ENCODE data around the gene GLIS2. TPM values are rescaled to one million over a fixed set of nuclear protein-coding genes. Genes with fewer than 3 reads are reported as not detected.
"Not testable (repeated sequence)": the region's sequence is repeated elsewhere in the genome, so short reads cannot be mapped to it uniquely, and the experiment has no call there.

Gene GLIS2
- total and polyA plus RNA-seq, 10 donors, result 0.89 to 8.4 (median 3.3) TPM

GRCh38 chr16:4340443-4340842 lies 24.6 kb downstream of the GLIS2 start:
- TF ChIP-seq POLR2AphosphoS5 (IDR thresholded peaks at IDR 0.05) (no peak), POLR2A (IDR thresholded peaks at IDR 0.05) (no peak), CTCF (IDR thresholded peaks at IDR 0.05 in 8 of 11, conservative IDR thresholded peaks at IDR 0.05 in 3 of 11) (no peak)
- Histone ChIP-seq H3K4me3 (no peak overlapping the region), H3K4me1 (peaks cover 0 to 38% (median 20%) of the 10 kb centered on the region in 6 donors), H3K27ac (no peak overlapping the region), H3K36me3 (peaks cover 0 to 79% (median 34%) of the 10 kb centered on the region in 6 donors), H3K9me3 (no peaks in the 10 kb centered on the region), H3K27me3 (replicated peaks in 1 of 7) (no peaks in the 10 kb centered on the region)
- 81 to 92% (median 88%) methylated on average over 6 of the region's 6 CpGs for WGBS, 5 donors
- no peak for DNase-seq
- intact Hi-C loops (cut with DNase I; ENCODE audit: low total_unique reads), result no loop called here

GRCh38 chr16:4341250-4341649 lies 25.4 kb downstream of the GLIS2 start:
- intact Hi-C loops (cut with DNase I; ENCODE audit: low total_unique reads), result no loop called here
- no peaks in the 10 kb centered on the region for H3K27me3 ChIP-seq (replicated peaks in 1 of 7)
- DNase-seq, result no peak
- no peak for TF ChIP-seq CTCF (IDR thresholded peaks at IDR 0.05 in 8 of 11, conservative IDR thresholded peaks at IDR 0.05 in 3 of 11)
- TF ChIP-seq POLR2A (IDR thresholded peaks at IDR 0.05), result no peak
- TF ChIP-seq POLR2AphosphoS5 (IDR thresholded peaks at IDR 0.05), result peak in 1 of 3 donors; percentile 33
- peaks cover 0 to 46% (median 24%) of the 10 kb centered on the region in 6 donors for H3K4me1 ChIP-seq
- H3K27ac ChIP-seq, result no peak overlapping the region
- 83 to 100% (median 95%) methylated on average over 4 to 13 of the region's 13 CpGs for WGBS, 5 donors
- H3K36me3 ChIP-seq, result peaks cover 0 to 72% (median 34%) of the 10 kb centered on the region in 6 donors
- no peaks in the 10 kb centered on the region for H3K9me3 ChIP-seq
- no peak overlapping the region for H3K4me3 ChIP-seq

GRCh38 chr16:4342866-4343744 lies 27.2 kb downstream of the GLIS2 start:
- H3K4me1 ChIP-seq, result peaks cover 0 to 65% (median 30%) of the 10 kb centered on the region in 6 donors
- H3K4me3 ChIP-seq, result no peak overlapping the region

GRCh38 chr16:4344300-4344982 lies 28.6 kb downstream of the GLIS2 start:
- H3K4me3 ChIP-seq; intact Hi-C loops (cut with DNase I; ENCODE audit: low total_unique reads); H3K9me3 ChIP-seq; H3K27me3 ChIP-seq (replicated peaks in 1 of 7); DNase-seq: not testable (repeated sequence)
- Histone ChIP-seq H3K36me3 (peaks cover 0 to 58% (median 15%) of the 10 kb centered on the region in 6 donors), H3K27ac (peak overlapping the region in 6 of 8 donors; percentile 66 to 94 (median 85)), H3K4me1 (peaks cover 0 to 72% (median 36%) of the 10 kb centered on the region in 6 donors)
- WGBS, 5 donors, result 49 to 67% (median 62%) methylated on average over 7 to 10 of the region's 10 CpGs

More at GRCh38 chr16:4342866-4343744, 27.2 kb downstream of the GLIS2 start:
- Histone ChIP-seq H3K27me3 (replicated peaks in 1 of 7) (no peaks in the 10 kb centered on the region), H3K27ac (peak overlapping the region in 3 of 8 donors; percentile 11 to 30 (median 27)), H3K9me3 (no peaks in the 10 kb centered on the region), H3K36me3 (peaks cover 0 to 61% (median 27%) of the 10 kb centered on the region in 6 donors)
- WGBS, 5 donors, result 80 to 94% (median 84%) methylated on average over 13 to 21 of the region's 21 CpGs
- intact Hi-C loops (cut with DNase I; ENCODE audit: low total_unique reads), result no loop called here
- DNase-seq, result peak; percentile 65
- TF ChIP-seq POLR2A (IDR thresholded peaks at IDR 0.05) (no peak), POLR2AphosphoS5 (IDR thresholded peaks at IDR 0.05) (peak in 1 of 3 donors; percentile 34), CTCF (IDR thresholded peaks at IDR 0.05 in 8 of 11, conservative IDR thresholded peaks at IDR 0.05 in 3 of 11) (no peak)
